ENCODE measurements around the gene UBR3. TPM values are rescaled to one million over a fixed set of nuclear protein-coding genes. Genes with fewer than 3 reads are reported as not detected.
"Not testable (repeated sequence)": the region's sequence is repeated elsewhere in the genome, so short reads cannot be mapped to it uniquely, and the experiment has no call there.

The UBR3 gene
- total RNA-seq, 1 experiment from 2014 or later, result 21.9 TPM

GRCh38 chr2:169817369-169817768, 9.9 kb upstream of the UBR3 start:
- no CpG with 5 or more reads among the region's 6 CpGs for WGBS (ENCODE audit: extremely low coverage, insufficient read length, low lambda C conversion rate)

More at GRCh38 chr2:169817369-169817768, 9.9 kb upstream of the UBR3 start:
- H3K79me1 ChIP-seq (ENCODE audit: insufficient read depth, low read depth, low read length, poor library complexity, severe bottlenecking); H3K79me2 ChIP-seq (ENCODE audit: insufficient read depth, low read length); H3K14ac ChIP-seq (ENCODE audit: insufficient read depth, low read length); H3K4me1 Mint-ChIP-seq; H3K23ac ChIP-seq (ENCODE audit: insufficient read length, low read depth, low read length); H2BK120ac ChIP-seq (ENCODE audit: low read depth, low read length, poor library complexity, severe bottlenecking); H3K4me3 Mint-ChIP-seq; H2BK20ac ChIP-seq (ENCODE audit: low read depth, low read length, poor library complexity, severe bottlenecking); H4K91ac ChIP-seq (ENCODE audit: insufficient read length, low read depth, low read length); H3K18ac ChIP-seq (ENCODE audit: insufficient read length, low read depth, low read length); H4K8ac ChIP-seq (replicated peaks; ENCODE audit: insufficient read length, low read depth, low read length); H2AK5ac ChIP-seq (ENCODE audit: insufficient read length, low read length); H2BK5ac ChIP-seq (ENCODE audit: insufficient read length, low read length); H3T11ph ChIP-seq (ENCODE audit: low read length); H2BK12ac ChIP-seq (ENCODE audit: insufficient read length, low read depth, low read length); H4K20me1 ChIP-seq (ENCODE audit: control insufficient read depth, insufficient read depth, insufficient read length); H3K27ac ChIP-seq (ENCODE audit: insufficient read length, low read depth, low read length); H3K4ac ChIP-seq (ENCODE audit: low read depth, low read length); H2BK15ac ChIP-seq (ENCODE audit: low read depth, low read length); H3K4me1 ChIP-seq (ENCODE audit: insufficient read depth, low read length); H3K27me3 Mint-ChIP-seq (ENCODE audit: low read depth); H3K27me3 ChIP-seq (ENCODE audit: insufficient read depth, low read length); H3K56ac ChIP-seq (ENCODE audit: insufficient read length, low read depth, low read length); H3K4me2 ChIP-seq (ENCODE audit: insufficient read depth, insufficient read length, low read length); H3K23me2 ChIP-seq (ENCODE audit: insufficient read length, low read depth, low read length, poor library complexity, severe bottlenecking); DNase-seq; H3K9ac ChIP-seq (ENCODE audit: extremely low read depth, insufficient read length, low read length); H4K5ac ChIP-seq (ENCODE audit: insufficient read length, low read depth, low read length); H3K9me3 ChIP-seq (ENCODE audit: control insufficient read depth, low read depth, low read length); H3K27ac Mint-ChIP-seq; H2AFZ ChIP-seq (ENCODE audit: low read length): not testable (repeated sequence)
- peaks cover 49 to 79% (median 76%) of the 10 kb centered on the region in 3 experiments for H3K36me3 Mint-ChIP-seq (ENCODE audit: insufficient read depth in 1 of 3, low read depth in 3 of 3)
- H3K9me3 Mint-ChIP-seq, result peaks cover 11% of the 10 kb centered on the region in 2 experiments; a peak in 4 of 5 replicates

Measured in H9 (cell line).